ENCODE data around the gene SNU13. TPM values are rescaled to one million over a fixed set of nuclear protein-coding genes. Genes with fewer than 3 reads are reported as not detected.
A peak's percentile ranks its signal among the peaks of the same experiment; 100 is the strongest.
"Not testable (repeated sequence)": the region's sequence is repeated elsewhere in the genome, so short reads cannot be mapped to it uniquely, and the experiment has no call there.

SNU13 gene
- total RNA-seq, 1 experiment from 2014 or later: 203 TPM

DNA sequence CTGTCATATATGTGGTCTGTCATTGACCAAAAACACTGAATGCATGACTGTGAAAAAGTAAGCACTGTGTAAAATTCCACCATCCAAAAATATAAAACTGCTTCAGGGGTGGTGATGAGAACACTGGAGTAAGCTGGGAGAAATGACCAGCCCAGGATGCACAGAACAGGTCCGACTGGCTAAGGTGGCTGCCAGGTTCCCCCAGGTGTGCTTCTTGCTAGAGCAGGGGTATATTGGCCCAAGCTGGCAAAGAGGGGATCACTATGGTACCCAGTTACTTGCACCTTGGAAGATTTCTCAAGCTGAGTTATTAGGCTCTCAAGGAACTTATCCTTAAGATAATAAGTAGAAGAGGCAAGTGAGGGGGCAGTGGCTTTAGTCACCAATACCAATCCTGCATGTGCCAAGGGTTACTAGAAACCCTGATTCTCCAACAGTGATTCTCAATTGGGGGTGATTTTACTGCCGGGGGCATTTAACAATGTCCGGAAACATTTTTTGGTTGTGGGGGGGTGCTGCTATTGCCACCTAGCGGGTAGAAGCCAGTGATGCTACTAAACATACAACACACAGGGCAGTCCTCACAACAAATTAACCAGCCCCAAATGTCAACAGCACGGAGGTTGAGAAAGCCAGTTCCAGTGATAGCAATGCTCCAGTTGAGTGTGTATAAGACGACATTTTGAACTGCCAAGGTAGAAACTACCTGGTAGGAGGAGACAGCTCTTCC, 15.7 kb downstream of the SNU13 start:
- no peak for DNase-seq

DNA sequence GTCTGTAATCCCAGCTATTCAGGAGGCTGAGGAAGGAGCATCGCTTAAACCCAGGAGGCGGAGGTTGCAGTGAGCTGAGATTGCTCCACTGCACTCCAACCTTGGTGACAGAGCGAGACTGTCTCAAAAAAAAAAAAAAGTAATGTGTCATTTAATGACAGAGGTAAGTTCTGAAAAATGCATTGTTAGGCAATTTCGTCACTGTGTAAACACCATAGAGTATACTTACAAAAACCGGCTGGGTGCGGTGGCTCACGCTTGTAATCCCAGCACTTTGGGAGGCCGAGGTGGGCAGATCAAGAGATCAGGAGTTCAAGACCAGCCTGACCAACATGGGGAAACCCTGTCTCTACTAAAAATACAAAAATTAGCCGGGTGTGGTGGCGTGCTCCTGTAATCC, 16.6 kb downstream of the SNU13 start:
- not testable (repeated sequence) for H3K9ac ChIP-seq (ENCODE audit: extremely low read depth, insufficient read length, low read length); H3K18ac ChIP-seq (ENCODE audit: insufficient read length, low read depth, low read length); H3K27me3 Mint-ChIP-seq (ENCODE audit: low read depth); H3K56ac ChIP-seq (ENCODE audit: insufficient read length, low read depth, low read length); H3K27ac Mint-ChIP-seq; H3K27me3 ChIP-seq (ENCODE audit: insufficient read depth, low read length); H3K9me3 Mint-ChIP-seq; H3K79me1 ChIP-seq (ENCODE audit: insufficient read depth, low read depth, low read length, poor library complexity, severe bottlenecking); H2BK5ac ChIP-seq (ENCODE audit: insufficient read length, low read length); H2BK120ac ChIP-seq (ENCODE audit: low read depth, low read length, poor library complexity, severe bottlenecking); H3K4me3 Mint-ChIP-seq; H3K14ac ChIP-seq (ENCODE audit: insufficient read depth, low read length); H3K27ac ChIP-seq (ENCODE audit: insufficient read length, low read depth, low read length); H4K5ac ChIP-seq (ENCODE audit: insufficient read length, low read depth, low read length); H3K9me3 ChIP-seq (ENCODE audit: control insufficient read depth, low read depth, low read length); H3K23ac ChIP-seq (ENCODE audit: insufficient read length, low read depth, low read length); H4K91ac ChIP-seq (ENCODE audit: insufficient read length, low read depth, low read length); H3K4me1 Mint-ChIP-seq; H2BK20ac ChIP-seq (ENCODE audit: low read depth, low read length, poor library complexity, severe bottlenecking); H3K4me1 ChIP-seq (ENCODE audit: insufficient read depth, low read length); H2BK15ac ChIP-seq (ENCODE audit: low read depth, low read length); H3T11ph ChIP-seq (ENCODE audit: low read length); H2AK5ac ChIP-seq (ENCODE audit: insufficient read length, low read length); DNase-seq; H3K23me2 ChIP-seq (ENCODE audit: insufficient read length, low read depth, low read length, poor library complexity, severe bottlenecking); H2AFZ ChIP-seq (ENCODE audit: low read length); H3K79me2 ChIP-seq (ENCODE audit: insufficient read depth, low read length); H2BK12ac ChIP-seq (ENCODE audit: insufficient read length, low read depth, low read length); H3K4ac ChIP-seq (ENCODE audit: low read depth, low read length); H3K4me2 ChIP-seq (ENCODE audit: insufficient read depth, insufficient read length, low read length); H4K8ac ChIP-seq (replicated peaks; ENCODE audit: insufficient read length, low read depth, low read length); H4K20me1 ChIP-seq (ENCODE audit: control insufficient read depth, insufficient read depth, insufficient read length)
- WGBS (ENCODE audit: extremely low coverage, insufficient read length, low lambda C conversion rate): no CpG with 5 or more reads among the region's 10 CpGs
- peaks cover 23 to 33% (median 27%) of the 10 kb centered on the region in 3 experiments; a peak in 6 of 7 replicates for H3K36me3 Mint-ChIP-seq (ENCODE audit: insufficient read depth in 1 of 3, low read depth in 3 of 3)

More for the DNA sequence above, 15.7 kb downstream of the SNU13 start:
- H2AFZ ChIP-seq (ENCODE audit: low read length): no peak overlapping the region
- no peak overlapping the region for H3K9ac ChIP-seq (ENCODE audit: extremely low read depth, insufficient read length, low read length)
- no peak overlapping the region for H3K4me2 ChIP-seq (ENCODE audit: insufficient read depth, insufficient read length, low read length)
- no peaks in the 10 kb centered on the region for H3K27me3 Mint-ChIP-seq (ENCODE audit: low read depth)
- peaks cover 27 to 38% (median 31%) of the 10 kb centered on the region in 3 experiments; a peak in 6 of 7 replicates for H3K36me3 Mint-ChIP-seq (ENCODE audit: insufficient read depth in 1 of 3, low read depth in 3 of 3)
- no peaks in the 10 kb centered on the region for H3K79me2 ChIP-seq (ENCODE audit: insufficient read depth, low read length)
- H3K56ac ChIP-seq (ENCODE audit: insufficient read length, low read depth, low read length): no peak overlapping the region
- H4K20me1 ChIP-seq (ENCODE audit: control insufficient read depth, insufficient read depth, insufficient read length): no peaks in the 10 kb centered on the region
- no peak overlapping the region for H3K4ac ChIP-seq (ENCODE audit: low read depth, low read length)
- peaks cover 0 to 3% of the 10 kb centered on the region in 2 experiments; a peak in 2 of 4 replicates for H3K4me1 Mint-ChIP-seq
- no peak overlapping the region for H2BK5ac ChIP-seq (ENCODE audit: insufficient read length, low read length)
- H4K5ac ChIP-seq (ENCODE audit: insufficient read length, low read depth, low read length): no peak overlapping the region
- no peaks in the 10 kb centered on the region for H3K9me3 ChIP-seq (ENCODE audit: control insufficient read depth, low read depth, low read length)
- H3K4me1 ChIP-seq (ENCODE audit: insufficient read depth, low read length): no peaks in the 10 kb centered on the region
- H3K79me1 ChIP-seq (ENCODE audit: insufficient read depth, low read depth, low read length, poor library complexity, severe bottlenecking): peaks cover 4% of the 10 kb centered on the region
- no peak overlapping the region for H2BK120ac ChIP-seq (ENCODE audit: low read depth, low read length, poor library complexity, severe bottlenecking)
- no peak overlapping the region; a peak in 1 of 7 replicates for H3K27ac Mint-ChIP-seq
- H3K14ac ChIP-seq (ENCODE audit: insufficient read depth, low read length): no peak overlapping the region
- H3K18ac ChIP-seq (ENCODE audit: insufficient read length, low read depth, low read length): no peak overlapping the region
- no peaks in the 10 kb centered on the region for H3K9me3 Mint-ChIP-seq
- no peaks in the 10 kb centered on the region for H3K27me3 ChIP-seq (ENCODE audit: insufficient read depth, low read length)
- H3K27ac ChIP-seq (ENCODE audit: insufficient read length, low read depth, low read length): no peak overlapping the region
- no peak overlapping the region for H3K4me3 Mint-ChIP-seq
- TF ChIP-seq, protein P1, sequence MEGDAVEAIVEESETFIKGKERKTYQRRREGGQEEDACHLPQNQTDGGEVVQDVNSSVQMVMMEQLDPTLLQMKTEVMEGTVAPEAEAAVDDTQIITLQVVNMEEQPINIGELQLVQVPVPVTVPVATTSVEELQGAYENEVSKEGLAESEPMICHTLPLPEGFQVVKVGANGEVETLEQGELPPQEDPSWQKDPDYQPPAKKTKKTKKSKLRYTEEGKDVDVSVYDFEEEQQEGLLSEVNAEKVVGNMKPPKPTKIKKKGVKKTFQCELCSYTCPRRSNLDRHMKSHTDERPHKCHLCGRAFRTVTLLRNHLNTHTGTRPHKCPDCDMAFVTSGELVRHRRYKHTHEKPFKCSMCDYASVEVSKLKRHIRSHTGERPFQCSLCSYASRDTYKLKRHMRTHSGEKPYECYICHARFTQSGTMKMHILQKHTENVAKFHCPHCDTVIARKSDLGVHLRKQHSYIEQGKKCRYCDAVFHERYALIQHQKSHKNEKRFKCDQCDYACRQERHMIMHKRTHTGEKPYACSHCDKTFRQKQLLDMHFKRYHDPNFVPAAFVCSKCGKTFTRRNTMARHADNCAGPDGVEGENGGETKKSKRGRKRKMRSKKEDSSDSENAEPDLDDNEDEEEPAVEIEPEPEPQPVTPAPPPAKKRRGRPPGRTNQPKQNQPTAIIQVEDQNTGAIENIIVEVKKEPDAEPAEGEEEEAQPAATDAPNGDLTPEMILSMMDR (conservative IDR thresholded peaks at IDR 0.05): peak; percentile 43
- no peak overlapping the region for H3T11ph ChIP-seq (ENCODE audit: low read length)
- no peak overlapping the region for H2AK5ac ChIP-seq (ENCODE audit: insufficient read length, low read length)
- no CpG with 5 or more reads among the region's 6 CpGs for WGBS (ENCODE audit: extremely low coverage, insufficient read length, low lambda C conversion rate)
- H2BK20ac ChIP-seq (ENCODE audit: low read depth, low read length, poor library complexity, severe bottlenecking): no peak overlapping the region
- H2BK12ac ChIP-seq (ENCODE audit: insufficient read length, low read depth, low read length): no peak overlapping the region
- H2BK15ac ChIP-seq (ENCODE audit: low read depth, low read length): no peak overlapping the region
- H3K23ac ChIP-seq (ENCODE audit: insufficient read length, low read depth, low read length): no peak overlapping the region
- H4K91ac ChIP-seq (ENCODE audit: insufficient read length, low read depth, low read length): no peak overlapping the region
- no peaks in the 10 kb centered on the region for H3K23me2 ChIP-seq (ENCODE audit: insufficient read length, low read depth, low read length, poor library complexity, severe bottlenecking)
- no peak overlapping the region for H4K8ac ChIP-seq (replicated peaks; ENCODE audit: insufficient read length, low read depth, low read length)

Data from H9 (cell line).